ENCODE data around the gene BMPR1A.

DNA sequence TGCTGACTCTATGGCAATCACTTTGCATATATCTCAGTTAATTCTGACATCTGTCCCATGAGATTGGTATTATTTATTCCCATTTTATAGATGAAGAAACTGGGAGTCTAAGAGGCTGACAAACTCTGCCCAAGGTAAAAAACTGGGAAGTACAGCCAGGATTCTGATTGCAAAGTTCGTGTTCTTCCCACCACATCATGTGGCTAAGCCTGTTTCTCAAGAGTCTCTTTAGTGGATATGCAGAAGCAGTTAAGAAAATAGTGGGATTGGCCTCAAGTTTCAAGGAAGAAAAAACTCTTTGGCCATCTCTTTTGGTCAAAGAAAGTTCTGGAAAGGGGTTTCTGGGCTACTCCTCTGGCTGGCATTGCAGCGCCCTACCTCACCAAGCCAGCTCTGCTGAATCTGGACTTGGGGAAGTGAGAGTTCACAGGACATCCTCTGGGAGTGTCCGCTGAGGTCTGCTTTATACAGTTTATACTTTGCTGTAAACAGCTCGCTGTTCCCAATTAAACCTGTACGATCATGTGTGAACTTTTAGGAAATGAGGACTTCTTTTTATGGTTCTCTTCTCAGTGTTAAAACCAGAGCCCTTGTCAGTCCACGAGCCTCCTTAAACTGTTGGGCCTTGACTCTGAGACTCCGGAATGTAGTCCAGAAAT, 12.2 kb upstream of the BMPR1A start:
- no peak for TF ChIP-seq CTCF (IDR thresholded peaks at IDR 0.05)
- TF ChIP-seq POLR2A (IDR thresholded peaks at IDR 0.05), result no peak

Measured in esophagus squamous epithelium (tissue), 4 donors.